RWPE1 (cell line): ENCODE results near the gene CDH12.
A peak's percentile ranks its signal among the peaks of the same experiment; 100 is the strongest.
"Not testable (repeated sequence)": the region's sequence is repeated elsewhere in the genome, so short reads cannot be mapped to it uniquely, and the experiment has no call there.

ENCODE experiments used
- CTCF ChIA-PET: fragments of 350-600 bp; sonication (Branson Sonifier 250); formaldehyde crosslinking; extraction: SDS; loops from one replicate; lab custom pipeline; 2021; lab: Yijun Ruan, JAX
- POLR2A ChIA-PET: fragments of 400-600 bp; formaldehyde crosslinking; extraction: SDS; loops from one replicate; lab custom pipeline; 2020; ENCODE audit warnings: antibody characterized with exemption; ENCODE audit not compliant: low non-redundant PET; lab: Yijun Ruan, JAX
- DNase-seq: peaks from one replicate; pipeline ENCODE4 v3.0.0; 2012; ENCODE audit warnings: low spot score
- H3K27ac ChIP-seq: fragments of 450-650 bp; 2 replicates; pipeline ENCODE4 v1.5.1; 2017
- CTCF ChIP-seq: fragments of 450-650 bp; conservative IDR thresholded peaks from 2 replicates; pipeline ENCODE4 v1.5.1; 2017; ENCODE audit warnings: low read depth, mild to moderate bottlenecking

Gene CDH12

GRCh38 chr5:22612928-22613327 lies 240.2 kb downstream of the CDH12 start:
- no peak overlapping the region for H3K27ac ChIP-seq
- ChIA-PET POLR2A (no interaction called here), CTCF (no interaction called here)
- DNase-seq: no peak
- no peak for TF ChIP-seq CTCF

- DNase-seq: no peak
- POLR2A ChIA-PET: no interaction called here
- TF ChIP-seq CTCF: no peak
- CTCF ChIA-PET: no interaction called here
- H3K27ac ChIP-seq: no peak overlapping the region
These were observed 241.8 kb downstream of the CDH12 start for GRCh38 chr5:22611327-22611726.

- DNase-seq, POLR2A ChIA-PET, H3K27ac ChIP-seq, CTCF ChIA-PET: not testable (repeated sequence)
These were observed 245.6 kb downstream of the CDH12 start for GRCh38 chr5:22607498-22607897.

GRCh38 chr5:22605473-22605872 lies 247.7 kb downstream of the CDH12 start:
- no peak for DNase-seq
- CTCF ChIA-PET: no interaction called here
- no peak for TF ChIP-seq CTCF
- H3K27ac ChIP-seq: no peak overlapping the region
- POLR2A ChIA-PET: no interaction called here

GRCh38 chr5:22604711-22605110 lies 248.4 kb downstream of the CDH12 start:
- no peak for DNase-seq
- POLR2A ChIA-PET: no interaction called here
- no peak for TF ChIP-seq CTCF
- CTCF ChIA-PET: no interaction called here
- H3K27ac ChIP-seq: no peak overlapping the region

GRCh38 chr5:22598796-22599195 lies 254.3 kb downstream of the CDH12 start:
- no peak overlapping the region for H3K27ac ChIP-seq
- ChIA-PET CTCF (no interaction called here), POLR2A (no interaction called here)
- DNase-seq: no peak
- no peak for TF ChIP-seq CTCF

GRCh38 chr5:22596404-22596970 lies 256.7 kb downstream of the CDH12 start:
- ChIA-PET CTCF (no interaction called here), POLR2A (no interaction called here)
- peak; percentile 84 for DNase-seq
- TF ChIP-seq CTCF: no peak
- H3K27ac ChIP-seq: peak overlapping the region; percentile 82
